Measurements from ENCODE around the gene EVX1. TPM values are rescaled to one million over a fixed set of nuclear protein-coding genes. Genes with fewer than 3 reads are reported as not detected.

EVX1 gene
- total RNA-seq (ENCODE audit: low replicate concordance), result not detected in 2 replicates

DNA sequence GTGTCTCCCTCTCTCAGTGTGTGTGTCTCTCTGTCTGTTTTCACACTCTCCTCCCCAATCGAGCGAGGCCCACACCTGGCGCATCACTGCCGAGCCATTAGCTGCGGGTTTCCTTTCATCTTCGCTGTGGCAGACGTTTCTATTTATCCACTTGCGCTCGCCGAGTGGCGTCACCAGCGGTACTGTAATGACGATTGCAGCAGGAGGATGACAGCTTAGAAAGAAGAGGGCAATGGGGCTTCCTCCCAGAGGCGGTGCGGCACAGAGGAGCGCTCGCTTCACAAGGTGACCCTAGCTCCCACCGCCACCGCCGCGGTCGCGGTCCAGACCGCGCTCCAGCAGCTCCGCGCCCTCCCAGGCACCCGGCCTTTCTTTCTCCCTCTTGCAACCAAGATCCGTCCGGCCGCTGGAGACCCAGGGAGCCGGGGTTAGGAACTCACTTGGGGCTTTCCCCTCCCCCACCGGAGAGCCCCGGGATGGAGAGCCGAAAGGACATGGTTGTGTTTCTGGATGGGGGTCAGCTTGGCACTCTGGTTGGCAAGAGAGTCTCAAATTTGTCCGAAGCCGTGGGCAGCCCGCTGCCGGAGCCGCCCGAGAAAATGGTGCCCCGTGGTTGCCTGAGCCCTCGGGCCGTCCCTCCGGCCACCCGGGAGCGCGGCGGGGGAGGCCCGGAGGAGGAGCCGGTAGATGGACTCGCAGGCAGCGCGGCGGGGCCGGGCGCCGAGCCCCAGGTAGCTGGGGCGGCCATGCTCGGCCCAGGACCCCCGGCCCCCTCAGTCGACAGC is at the start of gene EVX1:
Gene EVX1 (plus strand): TSS at position 248 of the 785 bp plus-strand sequence. CDS start 229 bp downstream, at position 477.
- Histone ChIP-seq H3K9ac (no peak within 1 kb of the TSS), H2AFZ (replicated peaks) (no peak within 1 kb of the TSS), H3K4me2 (peak within 1 kb of the TSS; percentile 67), H3K79me2 (ENCODE audit: low read depth) (no peaks in the 10 kb centered on the region), H3K27ac (no peak within 1 kb of the TSS), H3K4me1 (peaks cover 45% of the 10 kb centered on the region), H3F3A (ENCODE audit: low read depth) (peaks cover 29% of the 10 kb centered on the region), H3K27me3 (peaks cover 100% of the 10 kb centered on the region), H3K9me3 (ENCODE audit: low read depth) (no peaks in the 10 kb centered on the region), H4K20me1 (ENCODE audit: low read depth) (peaks cover 88% of the 10 kb centered on the region), H3K36me3 (no peaks in the 10 kb centered on the region), H3K4me3 (peak within 1 kb of the TSS; percentile 30)
- peak; percentile 84 for TF ChIP-seq EZH2phosphoT487 (IDR thresholded peaks at IDR 0.05)
- TF ChIP-seq, protein P1, sequence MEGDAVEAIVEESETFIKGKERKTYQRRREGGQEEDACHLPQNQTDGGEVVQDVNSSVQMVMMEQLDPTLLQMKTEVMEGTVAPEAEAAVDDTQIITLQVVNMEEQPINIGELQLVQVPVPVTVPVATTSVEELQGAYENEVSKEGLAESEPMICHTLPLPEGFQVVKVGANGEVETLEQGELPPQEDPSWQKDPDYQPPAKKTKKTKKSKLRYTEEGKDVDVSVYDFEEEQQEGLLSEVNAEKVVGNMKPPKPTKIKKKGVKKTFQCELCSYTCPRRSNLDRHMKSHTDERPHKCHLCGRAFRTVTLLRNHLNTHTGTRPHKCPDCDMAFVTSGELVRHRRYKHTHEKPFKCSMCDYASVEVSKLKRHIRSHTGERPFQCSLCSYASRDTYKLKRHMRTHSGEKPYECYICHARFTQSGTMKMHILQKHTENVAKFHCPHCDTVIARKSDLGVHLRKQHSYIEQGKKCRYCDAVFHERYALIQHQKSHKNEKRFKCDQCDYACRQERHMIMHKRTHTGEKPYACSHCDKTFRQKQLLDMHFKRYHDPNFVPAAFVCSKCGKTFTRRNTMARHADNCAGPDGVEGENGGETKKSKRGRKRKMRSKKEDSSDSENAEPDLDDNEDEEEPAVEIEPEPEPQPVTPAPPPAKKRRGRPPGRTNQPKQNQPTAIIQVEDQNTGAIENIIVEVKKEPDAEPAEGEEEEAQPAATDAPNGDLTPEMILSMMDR (IDR thresholded peaks at IDR 0.05), result no peak
- peak; percentile 94 for TF ChIP-seq EZH2 (IDR thresholded peaks at IDR 0.05)
- Mint-ChIP-seq H3K36me3 (peaks cover 1% of the 10 kb centered on the region), H3K4me3 (peak within 1 kb of the TSS; percentile 70), H3K4me1 (peaks cover 31% of the 10 kb centered on the region), H3K27ac (no peak within 1 kb of the TSS), H3K27me3 (ENCODE audit: insufficient read depth, low read depth) (peaks cover 84% of the 10 kb centered on the region), H3K9me3 (peaks cover 8% of the 10 kb centered on the region)
- peak; percentile 72 for DNase-seq (ENCODE audit: low spot score)

DNA sequence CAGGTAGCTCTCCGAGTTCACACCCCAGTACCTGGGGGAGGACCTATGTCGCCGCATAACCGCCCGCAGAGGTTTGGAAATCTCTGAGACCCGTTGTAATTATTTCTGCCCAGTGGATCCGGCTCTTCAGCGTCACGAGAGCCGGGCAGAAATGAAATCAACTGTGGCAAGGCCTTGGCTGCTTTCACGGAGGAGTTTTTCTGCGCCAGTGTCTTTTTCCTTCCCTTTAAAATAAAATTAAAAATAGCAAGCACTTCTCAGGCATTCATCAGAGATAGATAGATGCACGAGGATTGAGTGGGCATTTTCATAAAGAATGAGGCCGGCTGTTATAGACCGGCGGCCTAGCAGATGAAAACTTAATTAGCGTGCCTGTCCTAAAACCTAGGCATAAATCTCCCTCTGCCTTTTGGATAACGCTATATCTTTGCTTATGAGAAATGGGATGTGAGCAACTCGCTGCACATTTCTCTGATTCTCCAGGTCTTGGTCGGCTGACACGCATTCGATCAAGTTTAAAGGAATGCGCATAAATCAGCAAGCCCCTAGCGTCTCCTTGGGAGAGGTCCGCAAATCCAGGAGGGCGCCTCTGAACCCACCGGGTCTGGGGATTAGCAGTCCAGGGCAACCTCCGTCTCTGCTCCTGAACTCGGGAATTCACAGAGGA is 49.1 kb upstream of the EVX1 start:
- TF ChIP-seq EZH2phosphoT487 (IDR thresholded peaks at IDR 0.05), result peak; percentile 97
- TF ChIP-seq EZH2 (IDR thresholded peaks at IDR 0.05), result peak; percentile 98
- TF ChIP-seq, protein P1 (IDR thresholded peaks at IDR 0.05), result no peak
- no peaks in the 10 kb centered on the region for H3K36me3 ChIP-seq
- peaks cover 88% of the 10 kb centered on the region for H4K20me1 ChIP-seq (ENCODE audit: low read depth)
- H3F3A ChIP-seq (ENCODE audit: low read depth), result peaks cover 9% of the 10 kb centered on the region
- no peaks in the 10 kb centered on the region for H3K4me1 ChIP-seq
- Mint-ChIP-seq H3K27ac (no peak overlapping the region), H3K4me1 (peaks cover 2% of the 10 kb centered on the region), H3K4me3 (peak overlapping the region; percentile 19), H3K27me3 (ENCODE audit: insufficient read depth, low read depth) (peaks cover 92% of the 10 kb centered on the region), H3K9me3 (peaks cover 14% of the 10 kb centered on the region), H3K36me3 (no peaks in the 10 kb centered on the region)
- H3K9me3 ChIP-seq (ENCODE audit: low read depth), result no peaks in the 10 kb centered on the region
- no peak overlapping the region for H3K27ac ChIP-seq
- H3K4me3 ChIP-seq, result no peak overlapping the region
- H3K27me3 ChIP-seq, result peaks cover 100% of the 10 kb centered on the region
- no peak overlapping the region for H2AFZ ChIP-seq (replicated peaks)
- H3K9ac ChIP-seq, result no peak overlapping the region
- H3K79me2 ChIP-seq (ENCODE audit: low read depth), result no peaks in the 10 kb centered on the region
- DNase-seq (ENCODE audit: low spot score), result peak; percentile 52
- no peak overlapping the region for H3K4me2 ChIP-seq

DNA sequence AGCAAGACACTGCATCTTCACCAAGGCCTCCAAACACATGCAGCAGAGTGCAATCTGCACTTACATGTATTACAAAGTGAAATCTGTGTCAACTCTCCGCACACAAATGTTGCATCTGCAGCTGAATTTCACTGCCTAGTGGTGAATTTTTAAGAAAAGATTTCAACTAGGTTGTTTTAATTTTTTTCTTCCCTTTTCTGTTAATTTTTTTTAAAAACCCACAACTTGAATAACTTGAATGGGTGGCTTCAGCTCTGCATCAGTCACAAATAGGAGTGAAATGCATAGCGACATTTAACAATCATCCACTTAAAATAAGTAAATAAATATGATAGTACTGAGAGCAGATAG is 48.6 kb upstream of the EVX1 start:
- Histone ChIP-seq H4K20me1 (ENCODE audit: low read depth) (peaks cover 88% of the 10 kb centered on the region), H3K27ac (no peak overlapping the region), H3K9me3 (ENCODE audit: low read depth) (no peaks in the 10 kb centered on the region), H3K36me3 (no peaks in the 10 kb centered on the region), H2AFZ (replicated peaks) (no peak overlapping the region), H3F3A (ENCODE audit: low read depth) (peaks cover 9% of the 10 kb centered on the region), H3K79me2 (ENCODE audit: low read depth) (no peaks in the 10 kb centered on the region), H3K27me3 (peaks cover 100% of the 10 kb centered on the region), H3K4me3 (no peak overlapping the region), H3K9ac (no peak overlapping the region), H3K4me1 (no peaks in the 10 kb centered on the region), H3K4me2 (no peak overlapping the region)
- Mint-ChIP-seq H3K4me1 (no peaks in the 10 kb centered on the region), H3K27ac (no peak overlapping the region), H3K9me3 (peaks cover 14% of the 10 kb centered on the region), H3K36me3 (no peaks in the 10 kb centered on the region), H3K27me3 (ENCODE audit: insufficient read depth, low read depth) (peaks cover 92% of the 10 kb centered on the region), H3K4me3 (no peak overlapping the region)
- TF ChIP-seq, protein P1 (IDR thresholded peaks at IDR 0.05), result no peak
- peak; percentile 79 for TF ChIP-seq EZH2 (IDR thresholded peaks at IDR 0.05)
- no peak for DNase-seq (ENCODE audit: low spot score)

All from neural progenitor cell (in vitro differentiated cells).